Astrocyte (in vitro differentiated cells and primary cell): ENCODE measurements around the gene FBXO48. TPM values are rescaled to one million over a fixed set of nuclear protein-coding genes. Genes with fewer than 3 reads are reported as not detected.

Experiments used
- DNase-seq: peaks from one replicate; pipeline ENCODE4 v3.0.0-alpha.2; 2010; ENCODE audit warnings: low read depth
- FAIRE-seq: peaks from 2 replicates; lab custom pipeline; 2011; peaks lifted over from hg19 to GRCh38; lab: Jason Lieb, UNC
- H2AFZ ChIP-seq: 2 replicates; pipeline ENCODE4 v1.6.0; 2012; ENCODE audit warnings: low read depth, low read length, inconsistent platforms
- H3K27ac ChIP-seq: 2 replicates; pipeline ENCODE4 v1.5.1; 2011; ENCODE audit warnings: low read depth, low read length, inconsistent platforms
- H3K27me3 ChIP-seq: 2 replicates; pipeline ENCODE4 v1.6.0; 2011; ENCODE audit warnings: low read length, inconsistent platforms; ENCODE audit not compliant: insufficient read depth
- H3K36me3 ChIP-seq: 2 replicates; pipeline ENCODE4 v1.5.1; 2011; ENCODE audit warnings: low read length, inconsistent platforms; ENCODE audit not compliant: insufficient read depth
- H3K4me1 ChIP-seq: 2 replicates; pipeline ENCODE4 v1.5.1; 2011; ENCODE audit warnings: low read length, inconsistent platforms; ENCODE audit not compliant: insufficient read depth
- H3K4me2 ChIP-seq: 2 replicates; pipeline ENCODE4 v1.6.0; 2012; ENCODE audit warnings: low read length, inconsistent platforms
- H3K4me3 ChIP-seq: 2 replicates; pipeline ENCODE4 v1.5.1; 2011; ENCODE audit warnings: low read depth, mild to moderate bottlenecking, low read length, inconsistent platforms; ENCODE audit not compliant: insufficient read depth
- H3K79me2 ChIP-seq: 2 replicates; pipeline ENCODE4 v1.6.0; 2012; ENCODE audit warnings: mild to moderate bottlenecking, low read length, inconsistent platforms; ENCODE audit not compliant: insufficient read depth
- H3K9ac ChIP-seq: 2 replicates; pipeline ENCODE4 v1.6.0; 2012; ENCODE audit warnings: mild to moderate bottlenecking, low read length, inconsistent platforms
- H3K9me3 ChIP-seq: 2 replicates; pipeline ENCODE4 v1.5.1; 2012; ENCODE audit warnings: low read depth, mild to moderate bottlenecking, low read length, inconsistent platforms; ENCODE audit not compliant: insufficient read depth
- H4K20me1 ChIP-seq: 2 replicates; pipeline ENCODE4 v1.6.0; 2012; ENCODE audit warnings: low read length, inconsistent platforms; ENCODE audit not compliant: insufficient read depth
- H3K27ac Mint-ChIP-seq: one replicate; pipeline ENCODE4 v1.8.0; 2021; ENCODE audit warnings: mild to moderate bottlenecking, mixed read lengths; ENCODE audit not compliant: unreplicated experiment
- H3K27me3 Mint-ChIP-seq: one replicate; pipeline ENCODE4 v1.8.0; 2021; ENCODE audit warnings: low read depth, mixed read lengths; ENCODE audit not compliant: unreplicated experiment
- H3K36me3 Mint-ChIP-seq: one replicate; pipeline ENCODE4 v1.8.0; 2021; ENCODE audit warnings: low read depth, mixed read lengths; ENCODE audit not compliant: unreplicated experiment
- H3K4me1 Mint-ChIP-seq: one replicate; pipeline ENCODE4 v1.8.0; 2021; ENCODE audit warnings: low read depth, mixed read lengths; ENCODE audit not compliant: unreplicated experiment
- H3K4me3 Mint-ChIP-seq: one replicate; pipeline ENCODE4 v1.8.0; 2021; ENCODE audit warnings: mild to moderate bottlenecking, moderate library complexity, mixed read lengths; ENCODE audit not compliant: unreplicated experiment
- H3K9me3 Mint-ChIP-seq: one replicate; pipeline ENCODE4 v1.8.0; 2021; ENCODE audit warnings: mild to moderate bottlenecking, mixed read lengths; ENCODE audit not compliant: unreplicated experiment
- CTCF ChIP-seq: IDR thresholded peaks from 2 replicates; pipeline ENCODE4 v1.5.1; 2011; ENCODE audit warnings: low read depth, mild to moderate bottlenecking, inconsistent platforms, low read length, moderate library complexity; ENCODE audit not compliant: insufficient read depth
- EZH2 ChIP-seq: IDR thresholded peaks from 2 replicates; pipeline ENCODE4 v1.6.1; 2012; ENCODE audit warnings: mild to moderate bottlenecking, low read length, inconsistent platforms; ENCODE audit not compliant: insufficient read depth
- total RNA-seq: library from RNA; stranded (reverse); gene quantifications from 2 replicates; pipeline ENCODE4 v1.2.1, GENCODE V29; 2021

Gene FBXO48
- total RNA-seq, 1 donor from 2014 or later = 0.54 TPM

GRCh38 chr2:68412127-68412819, 54.8 kb downstream of the FBXO48 start:
- Mint-ChIP-seq H3K27me3 (peaks cover 7% of the 10 kb centered on the region), H3K9me3 (peaks cover 7% of the 10 kb centered on the region), H3K4me1 (no peaks in the 10 kb centered on the region), H3K4me3 (no peak overlapping the region), H3K27ac (no peak overlapping the region), H3K36me3 (no peaks in the 10 kb centered on the region)
- no peak for DNase-seq
- no peaks in the 10 kb centered on the region for H3K36me3 ChIP-seq
- H3K9me3 ChIP-seq = no peaks in the 10 kb centered on the region
- no peaks in the 10 kb centered on the region for H3K27me3 ChIP-seq
- H4K20me1 ChIP-seq = no peaks in the 10 kb centered on the region
- H3K4me1 ChIP-seq = no peaks in the 10 kb centered on the region
- FAIRE-seq = no peak
- no peak overlapping the region for H3K4me2 ChIP-seq
- no peak for TF ChIP-seq CTCF
- no peak for TF ChIP-seq EZH2
- H3K4me3 ChIP-seq = no peak overlapping the region
- H3K27ac ChIP-seq = no peak overlapping the region
- no peak overlapping the region for H2AFZ ChIP-seq
- H3K9ac ChIP-seq = no peak overlapping the region
- no peaks in the 10 kb centered on the region for H3K79me2 ChIP-seq

GRCh38 chr2:68411397-68412126, 55.5 kb downstream of the FBXO48 start:
- Histone ChIP-seq H3K9me3 (no peaks in the 10 kb centered on the region), H4K20me1 (no peaks in the 10 kb centered on the region), H3K4me3 (no peak overlapping the region), H3K36me3 (no peaks in the 10 kb centered on the region), H3K79me2 (no peaks in the 10 kb centered on the region), H3K27me3 (no peaks in the 10 kb centered on the region), H2AFZ (no peak overlapping the region), H3K27ac (no peak overlapping the region), H3K4me2 (no peak overlapping the region), H3K9ac (no peak overlapping the region), H3K4me1 (no peaks in the 10 kb centered on the region)
- Mint-ChIP-seq H3K9me3 (peaks cover 11% of the 10 kb centered on the region), H3K4me1 (no peaks in the 10 kb centered on the region), H3K4me3 (no peak overlapping the region), H3K27ac (no peak overlapping the region), H3K36me3 (no peaks in the 10 kb centered on the region), H3K27me3 (peaks cover 14% of the 10 kb centered on the region)
- no peak for TF ChIP-seq CTCF
- TF ChIP-seq EZH2 = no peak
- no peak for FAIRE-seq
- no peak for DNase-seq

Other genes starting within 250 kb of the FBXO48 start
- 78.1 and 80.6 TPM in 2 replicates for gene PPP3R1, start 214.8 kb downstream of the FBXO48 start, total RNA-seq
- 4.0 and 4.4 TPM in 2 replicates for gene CNRIP1, start 147.3 kb downstream of the FBXO48 start, total RNA-seq
- not detected in 2 replicates for gene PLEK, start 102.0 kb downstream of the FBXO48 start, total RNA-seq
- gene APLF, start 291 bp upstream of the FBXO48 start, total RNA-seq = 2.5 and 2.9 TPM in 2 replicates
- gene PROKR1, start 176.3 kb upstream of the FBXO48 start, total RNA-seq = 0.05 TPM in 1 of 2 replicates, not detected in the other